ENCODE measurements around the gene SLC29A1. TPM values are rescaled to one million over a fixed set of nuclear protein-coding genes. Genes with fewer than 3 reads are reported as not detected.

SLC29A1 gene
- total RNA-seq, 1 donor from 2014 or later, result 221 TPM

DNA sequence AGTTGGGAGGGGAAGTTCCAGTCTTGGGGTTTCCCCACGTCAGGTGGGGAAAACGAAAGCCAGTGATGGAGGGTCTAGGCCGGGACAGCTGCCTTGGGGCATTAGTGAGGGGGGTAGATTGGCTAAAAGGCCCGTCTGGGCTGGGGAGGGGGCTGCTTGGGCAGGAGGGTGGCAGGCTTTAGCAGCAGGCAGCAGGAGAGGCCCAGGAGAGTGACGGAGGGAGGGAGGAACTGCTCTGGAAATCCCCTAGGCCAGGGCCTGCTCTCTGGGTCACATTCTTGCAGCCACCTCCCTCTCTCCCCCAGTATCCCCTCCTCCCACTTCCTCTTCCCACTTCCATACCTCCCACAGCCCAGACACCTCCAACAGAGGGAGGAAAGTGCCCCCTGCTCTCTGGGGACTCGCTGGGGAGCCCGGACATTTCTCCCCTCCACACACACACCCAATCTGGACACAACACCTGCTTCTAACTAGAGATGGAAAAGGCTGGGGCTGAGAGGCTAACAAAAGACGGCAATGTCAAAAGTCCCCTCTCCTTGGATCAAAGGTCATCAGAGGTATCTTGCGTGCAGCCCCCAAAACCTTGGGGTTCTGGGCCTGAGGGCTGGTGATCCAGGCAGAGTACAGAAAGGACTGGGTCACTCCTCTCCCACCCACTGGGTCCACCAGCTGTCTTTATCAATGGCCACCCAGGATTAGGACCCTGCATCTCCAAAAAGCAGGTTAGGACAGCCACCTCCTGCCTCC lies 40.1 kb downstream of the SLC29A1 start:
- Mint-ChIP-seq H3K4me1 (ENCODE audit: low read depth) (peaks cover 32% of the 10 kb centered on the region), H3K36me3 (ENCODE audit: low read depth) (no peaks in the 10 kb centered on the region), H3K4me3 (ENCODE audit: unreplicated experiment) (peak overlapping the region; percentile 84), H3K27me3 (ENCODE audit: low read depth) (no peaks in the 10 kb centered on the region), H3K27ac (ENCODE audit: unreplicated experiment) (peak overlapping the region; percentile 74), H3K9me3 (ENCODE audit: low read depth) (no peaks in the 10 kb centered on the region)
- TF ChIP-seq CTCF (IDR thresholded peaks at IDR 0.05), result no peak
- peak; percentile 51 for DNase-seq (ENCODE audit: low spot score)

- peak overlapping the region; percentile 84 for H3K4me3 Mint-ChIP-seq (ENCODE audit: unreplicated experiment)
- DNase-seq (ENCODE audit: low spot score), result peak; percentile 55
- no peak for TF ChIP-seq CTCF (IDR thresholded peaks at IDR 0.05)
- no peaks in the 10 kb centered on the region for H3K9me3 Mint-ChIP-seq (ENCODE audit: low read depth)
- H3K4me1 Mint-ChIP-seq (ENCODE audit: low read depth), result peaks cover 32% of the 10 kb centered on the region
- H3K36me3 Mint-ChIP-seq (ENCODE audit: low read depth), result no peaks in the 10 kb centered on the region
- peak overlapping the region; percentile 84 for H3K27ac Mint-ChIP-seq (ENCODE audit: unreplicated experiment)
- peaks cover 8% of the 10 kb centered on the region for H3K27me3 Mint-ChIP-seq (ENCODE audit: low read depth)
Observed at GRCh38 chr6:44264154-44265006, 41.0 kb downstream of the SLC29A1 start.

DNA sequence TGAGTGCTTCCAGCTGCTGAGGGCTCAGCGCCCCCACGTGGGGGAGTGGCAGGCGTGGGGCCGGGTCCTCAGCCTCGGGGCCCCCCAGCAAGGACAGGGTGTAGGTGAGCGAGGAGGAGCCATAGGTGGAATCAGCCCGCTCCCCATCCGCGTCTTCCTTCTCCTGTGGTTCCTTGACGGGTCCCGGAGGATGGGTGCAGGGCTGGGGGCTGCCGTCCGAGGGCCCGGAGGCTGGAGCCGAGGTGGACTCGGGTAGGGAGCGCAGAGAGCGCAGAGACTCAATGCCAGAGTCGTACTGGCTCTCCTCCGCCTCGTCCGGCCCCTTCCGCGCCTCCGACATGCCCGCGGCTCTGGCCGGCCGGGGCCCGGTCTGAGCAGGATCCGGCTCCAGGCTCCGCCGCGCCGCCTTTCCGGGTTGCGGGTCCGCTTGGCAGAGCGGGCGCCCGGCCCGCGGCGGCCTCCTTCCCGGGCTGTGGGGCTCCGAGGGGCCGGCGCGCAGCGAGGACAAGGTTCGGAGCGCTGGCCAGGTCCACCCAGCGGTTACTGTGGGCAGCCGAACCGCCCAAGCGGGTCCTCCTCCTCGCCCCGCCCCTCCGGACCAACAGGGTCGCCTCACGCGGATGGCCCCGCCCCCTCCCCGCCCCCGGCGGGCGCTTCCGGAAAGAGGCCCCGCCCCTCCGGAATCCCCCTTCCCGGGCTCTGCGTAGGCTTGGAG lies 41.8 kb downstream of the SLC29A1 start, which contains the start of gene NFKBIE:
NFKBIE (minus strand) TSS at position 545 of the 715 bp plus-strand sequence; CDS start at position 340, 205 bp downstream.
- Mint-ChIP-seq H3K4me1 (ENCODE audit: low read depth) (peaks cover 36% of the 10 kb centered on the region), H3K27ac (ENCODE audit: unreplicated experiment) (peak within 1 kb of the TSS; percentile 84), H3K27me3 (ENCODE audit: low read depth) (peaks cover 15% of the 10 kb centered on the region), H3K4me3 (ENCODE audit: unreplicated experiment) (peak within 1 kb of the TSS; percentile 84), H3K36me3 (ENCODE audit: low read depth) (no peaks in the 10 kb centered on the region), H3K9me3 (ENCODE audit: low read depth) (no peaks in the 10 kb centered on the region)
- peak; percentile 95 for DNase-seq (ENCODE audit: low spot score)
- peak; percentile 77 for TF ChIP-seq CTCF (IDR thresholded peaks at IDR 0.05)

DNA sequence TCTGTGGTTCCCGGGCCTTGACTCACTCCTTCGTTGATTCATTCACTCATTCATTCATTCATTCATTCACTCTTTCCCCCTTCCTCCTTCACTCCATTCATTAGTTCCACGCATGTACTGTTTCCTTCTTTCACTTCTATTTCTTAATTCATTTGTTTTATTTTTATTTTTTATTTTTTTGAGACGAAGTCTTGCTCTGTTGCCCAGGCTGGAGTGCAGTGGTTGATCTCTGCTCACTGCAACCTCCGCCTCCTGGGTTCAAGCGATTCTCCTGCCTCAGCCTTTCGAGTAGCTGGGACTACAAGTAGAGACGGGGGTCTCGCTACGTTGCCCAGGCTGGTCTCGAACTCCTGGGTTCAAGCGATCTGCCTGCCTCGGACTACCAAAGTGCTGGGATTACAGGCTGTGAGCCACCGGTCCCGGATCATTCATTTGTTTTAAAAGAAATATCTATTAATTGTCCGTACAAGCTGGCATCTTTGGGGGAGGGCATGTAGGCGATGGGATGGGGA lies 42.4 kb downstream of the SLC29A1 start:
- Mint-ChIP-seq H3K36me3 (ENCODE audit: low read depth) (no peaks in the 10 kb centered on the region), H3K4me1 (ENCODE audit: low read depth) (peaks cover 36% of the 10 kb centered on the region), H3K27ac (ENCODE audit: unreplicated experiment) (peak overlapping the region; percentile 74), H3K27me3 (ENCODE audit: low read depth) (peaks cover 15% of the 10 kb centered on the region), H3K4me3 (ENCODE audit: unreplicated experiment) (peak overlapping the region; percentile 84), H3K9me3 (ENCODE audit: low read depth) (no peaks in the 10 kb centered on the region)
- no peak for TF ChIP-seq CTCF (IDR thresholded peaks at IDR 0.05)
- peak; percentile 68 for DNase-seq (ENCODE audit: low spot score)
